Measurements from ENCODE around the gene BEST4.
A peak's percentile ranks its signal among the peaks of the same experiment; 100 is the strongest.

The BEST4 gene

GRCh38 chr1:44786841-44787426 is 1.0 kb downstream of the BEST4 start:
- in situ Hi-C loops (cut with MboI; ENCODE audit: low pct_unique_long_range_greater_than_20kb, low sequenced_read_pairs, unreplicated experiment), result no loop called here
- DNase-seq (ENCODE audit: low spot score), result no peak

GRCh38 chr1:44786138-44786840 is 1.7 kb downstream of the BEST4 start:
- TF ChIP-seq CTCF (IDR thresholded peaks at IDR 0.05; ENCODE audit: extremely low read depth, insufficient read depth, missing control alignments), result peak; percentile 92
- in situ Hi-C loops (cut with MboI; ENCODE audit: low pct_unique_long_range_greater_than_20kb, low sequenced_read_pairs, unreplicated experiment), result no loop called here
- peak; percentile 81 for DNase-seq (ENCODE audit: low spot score)

More at GRCh38 chr1:44786841-44787426, 1.0 kb downstream of the BEST4 start:
- no peak for TF ChIP-seq CTCF (IDR thresholded peaks at IDR 0.05; ENCODE audit: extremely low read depth, insufficient read depth, missing control alignments)

GRCh38 chr1:44785501-44786137 is 2.4 kb downstream of the BEST4 start:
- DNase-seq (ENCODE audit: low spot score), result peak; percentile 31
- no peak for TF ChIP-seq CTCF (IDR thresholded peaks at IDR 0.05; ENCODE audit: extremely low read depth, insufficient read depth, missing control alignments)
- in situ Hi-C loops (cut with MboI; ENCODE audit: low pct_unique_long_range_greater_than_20kb, low sequenced_read_pairs, unreplicated experiment), result no loop called here

GRCh38 chr1:44785029-44785380 is 3.0 kb downstream of the BEST4 start:
- TF ChIP-seq CTCF (IDR thresholded peaks at IDR 0.05; ENCODE audit: extremely low read depth, insufficient read depth, missing control alignments), result no peak

GRCh38 chr1:44784094-44785028 is 3.6 kb downstream of the BEST4 start:
- in situ Hi-C loops (cut with MboI; ENCODE audit: low pct_unique_long_range_greater_than_20kb, low sequenced_read_pairs, unreplicated experiment), result no loop called here
- DNase-seq (ENCODE audit: low spot score), result peak; percentile 65
- no peak for TF ChIP-seq CTCF (IDR thresholded peaks at IDR 0.05; ENCODE audit: extremely low read depth, insufficient read depth, missing control alignments)

More at GRCh38 chr1:44785029-44785380, 3.0 kb downstream of the BEST4 start:
- DNase-seq (ENCODE audit: low spot score), result no peak
- in situ Hi-C loops (cut with MboI; ENCODE audit: low pct_unique_long_range_greater_than_20kb, low sequenced_read_pairs, unreplicated experiment), result no loop called here

- no peak for TF ChIP-seq CTCF (IDR thresholded peaks at IDR 0.05; ENCODE audit: extremely low read depth, insufficient read depth, missing control alignments)
- in situ Hi-C loops (cut with MboI; ENCODE audit: low pct_unique_long_range_greater_than_20kb, low sequenced_read_pairs, unreplicated experiment), result no loop called here
- no peak for DNase-seq (ENCODE audit: low spot score)
Observed at GRCh38 chr1:44783697-44784093, 4.3 kb downstream of the BEST4 start.
